H9 (cell line): ENCODE results near the gene PLN. TPM values are rescaled to one million over a fixed set of nuclear protein-coding genes. Genes with fewer than 3 reads are reported as not detected.

Source experiments
- DNase-seq: peaks from one replicate; pipeline ENCODE4 v3.0.0-alpha.2; 2017
- H2AFZ ChIP-seq: one replicate; pipeline ENCODE4 v1.6.1; 2013; ENCODE audit warnings: mild to moderate bottlenecking, low read length, control low read depth, moderate library complexity
- H2AK5ac ChIP-seq: 2 replicates; pipeline ENCODE4 v1.6.1; 2013; ENCODE audit warnings: low read length, control low read depth, mixed read lengths; ENCODE audit not compliant: insufficient read length
- H2BK120ac ChIP-seq: one replicate; pipeline ENCODE4 v1.6.1; 2013; ENCODE audit warnings: low read depth, mild to moderate bottlenecking, low read length, control low read depth, inconsistent platforms; ENCODE audit not compliant: poor library complexity, severe bottlenecking
- H2BK12ac ChIP-seq: 2 replicates; pipeline ENCODE4 v1.6.1; 2013; ENCODE audit warnings: low read length, control low read depth, mixed read lengths, low read depth; ENCODE audit not compliant: insufficient read length
- H2BK15ac ChIP-seq: 2 replicates; pipeline ENCODE4 v1.6.1; 2013; ENCODE audit warnings: low read depth, low read length, control low read depth
- H2BK20ac ChIP-seq: one replicate; pipeline ENCODE4 v1.6.1; 2013; ENCODE audit warnings: low read depth, mild to moderate bottlenecking, low read length, control low read depth, inconsistent platforms; ENCODE audit not compliant: poor library complexity, severe bottlenecking
- H2BK5ac ChIP-seq: 2 replicates; pipeline ENCODE4 v1.6.1; 2013; ENCODE audit warnings: low read length, control low read depth, mixed read lengths; ENCODE audit not compliant: insufficient read length
- H3K14ac ChIP-seq: 2 replicates; pipeline ENCODE4 v1.6.1; 2013; ENCODE audit warnings: low read length, control low read depth; ENCODE audit not compliant: insufficient read depth
- H3K18ac ChIP-seq: 2 replicates; pipeline ENCODE4 v1.6.1; 2013; ENCODE audit warnings: low read depth, mild to moderate bottlenecking, mixed read lengths, low read length, control low read depth; ENCODE audit not compliant: insufficient read length
- H3K23ac ChIP-seq: 2 replicates; pipeline ENCODE4 v1.6.1; 2013; ENCODE audit warnings: low read length, control low read depth, mixed read lengths, low read depth; ENCODE audit not compliant: insufficient read length
- H3K23me2 ChIP-seq: 2 replicates; pipeline ENCODE4 v1.6.1; 2013; ENCODE audit warnings: low read depth, mild to moderate bottlenecking, mixed read lengths, low read length, control low read depth; ENCODE audit not compliant: insufficient read length, poor library complexity, severe bottlenecking
- H3K27ac ChIP-seq: 2 replicates; pipeline ENCODE4 v1.5.1; 2013; ENCODE audit warnings: low read length, control low read depth, mixed read lengths, low read depth; ENCODE audit not compliant: insufficient read length
- H3K27me3 ChIP-seq: 2 replicates; pipeline ENCODE4 v1.6.1; 2013; ENCODE audit warnings: low read length, control low read depth, inconsistent platforms; ENCODE audit not compliant: insufficient read depth
- H3K4ac ChIP-seq: 2 replicates; pipeline ENCODE4 v1.6.1; 2013; ENCODE audit warnings: low read depth, mild to moderate bottlenecking, control low read depth, inconsistent platforms, low read length, moderate library complexity
- H3K4me1 ChIP-seq: 2 replicates; pipeline ENCODE4 v1.6.1; 2013; ENCODE audit warnings: low read length, control low read depth, inconsistent platforms; ENCODE audit not compliant: insufficient read depth
- H3K4me2 ChIP-seq: 2 replicates; pipeline ENCODE4 v1.6.1; 2013; ENCODE audit warnings: low read length, control low read depth, mixed read lengths; ENCODE audit not compliant: insufficient read length, insufficient read depth
- H3K56ac ChIP-seq: 2 replicates; pipeline ENCODE4 v1.6.1; 2013; ENCODE audit warnings: low read depth, mild to moderate bottlenecking, mixed read lengths, low read length, control low read depth; ENCODE audit not compliant: insufficient read length
- H3K79me1 ChIP-seq: 2 replicates; pipeline ENCODE4 v1.6.1; 2013; ENCODE audit warnings: low read depth, mild to moderate bottlenecking, moderate library complexity, low read length, control low read depth, inconsistent platforms; ENCODE audit not compliant: insufficient read depth, poor library complexity, severe bottlenecking
- H3K79me2 ChIP-seq: 2 replicates; pipeline ENCODE4 v1.6.1; 2013; ENCODE audit warnings: low read length, control low read depth, inconsistent platforms; ENCODE audit not compliant: insufficient read depth
- H3K9ac ChIP-seq: 2 replicates; pipeline ENCODE4 v1.6.1; 2013; ENCODE audit warnings: low read length, control low read depth, mixed read lengths; ENCODE audit not compliant: insufficient read length; ENCODE audit errors: extremely low read depth
- H3K9me3 ChIP-seq: one replicate; pipeline ENCODE4 v1.6.1; 2013; ENCODE audit warnings: low read depth, low read length, inconsistent platforms; ENCODE audit not compliant: control insufficient read depth
- H3T11ph ChIP-seq: one replicate; pipeline ENCODE4 v1.6.1; 2013; ENCODE audit warnings: mild to moderate bottlenecking, low read length, control low read depth, inconsistent platforms
- H4K20me1 ChIP-seq: one replicate; pipeline ENCODE4 v1.6.1; 2013; ENCODE audit not compliant: control insufficient read depth, insufficient read length, insufficient read depth
- H4K5ac ChIP-seq: 2 replicates; pipeline ENCODE4 v1.6.1; 2013; ENCODE audit warnings: low read depth, mild to moderate bottlenecking, mixed read lengths, low read length, control low read depth; ENCODE audit not compliant: insufficient read length
- H4K8ac ChIP-seq: replicated peaks from 2 replicates; pipeline ENCODE4 v1.6.1; 2013; ENCODE audit warnings: low read length, control low read depth, mixed read lengths, low read depth; ENCODE audit not compliant: insufficient read length
- H4K91ac ChIP-seq: 2 replicates; pipeline ENCODE4 v1.6.1; 2013; ENCODE audit warnings: low read depth, mild to moderate bottlenecking, moderate library complexity, mixed read lengths, low read length, control low read depth; ENCODE audit not compliant: insufficient read length
- H3K27ac Mint-ChIP-seq, 3 experiments: 2 replicates in 2 of 3; 3 replicates in 1 of 3; pipeline ENCODE4 v1.8.0; 2020 to 2021; ENCODE audit warnings: mixed read lengths in 3 of 3, mild to moderate bottlenecking in 1 of 3, moderate library complexity in 1 of 3
- H3K27me3 Mint-ChIP-seq: 2 replicates; pipeline ENCODE4 v1.8.0; 2021; ENCODE audit warnings: low read depth, mild to moderate bottlenecking, moderate library complexity, mixed read lengths
- H3K36me3 Mint-ChIP-seq, 3 experiments: 2 replicates in 2 of 3; 3 replicates in 1 of 3; pipeline ENCODE4 v1.8.0; 2020 to 2021; ENCODE audit warnings: low read depth in 3 of 3, mixed read lengths in 3 of 3; ENCODE audit not compliant: insufficient read depth in 1 of 3
- H3K4me1 Mint-ChIP-seq, 2 experiments: 2 replicates each; pipeline ENCODE4 v1.8.0; 2020; ENCODE audit warnings: mixed read lengths in 2 of 2
- H3K4me3 Mint-ChIP-seq, 2 experiments: 2 replicates in 1 of 2; 3 replicates in 1 of 2; pipeline ENCODE4 v1.8.0; 2020 to 2021; ENCODE audit warnings: mild to moderate bottlenecking in 2 of 2, mixed read lengths in 2 of 2, moderate library complexity in 1 of 2
- H3K9me3 Mint-ChIP-seq, 2 experiments: 2 replicates in 1 of 2; 3 replicates in 1 of 2; pipeline ENCODE4 v1.8.0; 2020; ENCODE audit warnings: mild to moderate bottlenecking in 2 of 2, mixed read lengths in 2 of 2, moderate library complexity in 1 of 2
- CTCF ChIP-seq: fragments of 200-600 bp; sonication (generic); conservative IDR thresholded peaks from 3 replicates; pipeline ENCODE4 v1.8.0; 2021; ENCODE audit warnings: antibody characterized with exemption, mild to moderate bottlenecking
- WGBS: extraction: QIAGEN DNeasy Blood & Tissue Kit; methylation state at CpG from one replicate; pipeline ENCODE4 v1.1.7; 2013; ENCODE audit warnings: missing lambda C conversion rate, low lambda C conversion rate, mixed read lengths; ENCODE audit not compliant: insufficient read length; ENCODE audit errors: extremely low coverage; 5-methylcytosine and 5-hydroxymethylcytosine counted together
- total RNA-seq: library from RNA; stranded (reverse); gene quantifications from 2 replicates; pipeline ENCODE4 v1.2.1, GENCODE V29; 2021

The PLN gene
- total RNA-seq, 1 experiment from 2014 or later, result not detected

GRCh38 chr6:118525913-118526780, 21.9 kb upstream of the PLN start:
- Mint-ChIP-seq H3K36me3 (no peaks in the 10 kb centered on the region; a peak in 2 of 7 replicates), H3K27me3 (no peaks in the 10 kb centered on the region), H3K4me3 (no peak overlapping the region), H3K9me3 (peaks cover 2 to 4% of the 10 kb centered on the region in 2 experiments; a peak in 1 of 5 replicates), H3K4me1 (peaks cover 7 to 8% of the 10 kb centered on the region in 2 experiments), H3K27ac (0 out of 7 replicates have a peak overlapping the region, but pooled peaks of 1 of the 3 experiments have one; percentile 14)
- H3K23me2 ChIP-seq, result no peaks in the 10 kb centered on the region
- H3K4me2 ChIP-seq, result no peak overlapping the region
- DNase-seq, result no peak
- H3K18ac ChIP-seq, result no peak overlapping the region
- no peak overlapping the region for H2BK15ac ChIP-seq
- no peak overlapping the region for H2BK5ac ChIP-seq
- no peak overlapping the region for H2BK120ac ChIP-seq
- H3T11ph ChIP-seq, result no peak overlapping the region
- no peak overlapping the region for H3K23ac ChIP-seq
- no peaks in the 10 kb centered on the region for H3K4me1 ChIP-seq
- no peaks in the 10 kb centered on the region for H3K79me1 ChIP-seq
- H3K56ac ChIP-seq, result no peak overlapping the region
- H3K27ac ChIP-seq, result no peak overlapping the region
- no peak overlapping the region for H3K4ac ChIP-seq
- no peaks in the 10 kb centered on the region for H3K79me2 ChIP-seq
- H3K9me3 ChIP-seq, result no peaks in the 10 kb centered on the region
- no peak overlapping the region for H2BK12ac ChIP-seq
- no peaks in the 10 kb centered on the region for H4K20me1 ChIP-seq
- no peak overlapping the region for H3K14ac ChIP-seq
- H4K91ac ChIP-seq, result no peak overlapping the region
- no peak overlapping the region for H3K9ac ChIP-seq
- no peaks in the 10 kb centered on the region for H3K27me3 ChIP-seq
- no peak overlapping the region for H2AFZ ChIP-seq
- H2BK20ac ChIP-seq, result no peak overlapping the region
- WGBS, result no CpG with 5 or more reads among the region's 4 CpGs
- TF ChIP-seq CTCF, result no peak
- no peak overlapping the region for H4K5ac ChIP-seq
- no peak overlapping the region for H4K8ac ChIP-seq
- no peak overlapping the region for H2AK5ac ChIP-seq
